ENCODE results near the gene KCNA10. TPM values are rescaled to one million over a fixed set of nuclear protein-coding genes. Genes with fewer than 3 reads are reported as not detected.

Gene KCNA10
- total RNA-seq, 1 experiment from 2014 or later, result not detected

- POLR2A ChIA-PET, result no interaction called here
- no peak overlapping the region for H2AFZ ChIP-seq (ENCODE audit: low read depth, low read length, poor library complexity, severe bottlenecking)
- H3K4me3 ChIP-seq (replicated peaks in 1 of 2; ENCODE audit: low read depth in 1 of 2, low read length in 2 of 2), result no peak overlapping the region
These were observed 36.2 kb upstream of the KCNA10 start for GRCh38 chr1:110554871-110555801.

More at GRCh38 chr1:110554871-110555801, 36.2 kb upstream of the KCNA10 start:
- no peaks in the 10 kb centered on the region for H3K79me2 ChIP-seq (ENCODE audit: insufficient read depth, low read length)
- no peak for DNase-seq (ENCODE audit: low read depth, low spot score)
- no TSS peak for BruUV-seq (replicated peaks)
- peak; percentile 84 for ATAC-seq
- H3K27me3 ChIP-seq (ENCODE audit: insufficient read depth, low read length), result peaks cover 58% of the 10 kb centered on the region
- ChIA-PET CTCF (no interaction called here), RAD21 (ENCODE audit: low non-redundant PET in 1 of 2, low total read pairs in 2 of 2, uncharacterized antibody in 2 of 2, unreplicated experiment in 2 of 2) (no interaction called here)
- H3K4me1 ChIP-seq (ENCODE audit: control insufficient read depth in 1 of 2, insufficient read depth in 2 of 2, low read length in 2 of 2), result no peaks in the 10 kb centered on the region
- H3K36me3 ChIP-seq (ENCODE audit: control insufficient read depth in 1 of 2, insufficient read depth in 2 of 2, low read length in 2 of 2), result no peaks in the 10 kb centered on the region
- no peak overlapping the region for H3K27ac ChIP-seq (ENCODE audit: low read depth, low read length)
- intact Hi-C loops (cut with micrococcal nuclease), result no loop called here
- H3K9me3 ChIP-seq (ENCODE audit: control insufficient read depth in 1 of 2, insufficient read depth in 1 of 2, low read depth in 1 of 2, low read length in 2 of 2), result no peaks in the 10 kb centered on the region
- H4K20me1 ChIP-seq (ENCODE audit: insufficient read depth), result no peaks in the 10 kb centered on the region
- no peak overlapping the region for H3K9ac ChIP-seq (ENCODE audit: low read length)
- TF ChIP-seq EGR1 (IDR thresholded peaks at IDR 0.05; ENCODE audit: low read depth), result peak; percentile 57
- peak in 2 of 3 experiments; percentile 42 to 54; a peak in 4 of 6 replicates for TF ChIP-seq CTCF (IDR thresholded peaks at IDR 0.05 in 2 of 3, conservative IDR thresholded peaks at IDR 0.05 in 1 of 3; ENCODE audit: borderline replicate concordance in 1 of 3, insufficient read depth in 1 of 3, low read depth in 2 of 3, low read length in 2 of 3)
- no peak for TF ChIP-seq CEBPB (IDR thresholded peaks at IDR 0.05; ENCODE audit: low read depth)
- TF ChIP-seq FOSL1 (IDR thresholded peaks at IDR 0.05; ENCODE audit: low read depth), result no peak
- no peak overlapping the region for H3K4me2 ChIP-seq (ENCODE audit: low read length)
- no peaks in the 10 kb centered on the region for H3K9me2 ChIP-seq (ENCODE audit: insufficient read depth)
